Mesenchymal stem cell (in vitro differentiated cells and primary cell): Measurements from ENCODE around the gene DYRK2.
"Not testable (repeated sequence)": the region's sequence is repeated elsewhere in the genome, so short reads cannot be mapped to it uniquely, and the experiment has no call there.

Source experiments
- DNase-seq: peaks from one replicate; pipeline ENCODE4 v3.0.0-alpha.2; 2013
- H2AFZ ChIP-seq: one replicate; pipeline ENCODE4 v1.6.1; 2013; ENCODE audit warnings: low read depth, mild to moderate bottlenecking, control low read depth, inconsistent platforms, low read length, moderate library complexity
- H2AK5ac ChIP-seq: 2 replicates; pipeline ENCODE4 v1.6.1; 2013; ENCODE audit warnings: low read length, moderate library complexity, mild to moderate bottlenecking, inconsistent platforms; ENCODE audit not compliant: severe bottlenecking
- H2BK120ac ChIP-seq: one replicate; pipeline ENCODE4 v1.6.1; 2013; ENCODE audit warnings: low read depth, mild to moderate bottlenecking, inconsistent platforms, low read length, moderate library complexity
- H2BK12ac ChIP-seq, 2 experiments: one replicate each; pipeline ENCODE4 v1.6.1; 2013; ENCODE audit warnings: inconsistent platforms in 2 of 2, low read length in 2 of 2, mild to moderate bottlenecking in 2 of 2, moderate library complexity in 2 of 2, control low read depth in 1 of 2
- H2BK15ac ChIP-seq: one replicate; pipeline ENCODE4 v1.6.1; 2013; ENCODE audit warnings: mild to moderate bottlenecking, low read depth, inconsistent platforms; ENCODE audit not compliant: poor library complexity, severe bottlenecking
- H2BK5ac ChIP-seq: 2 replicates; pipeline ENCODE4 v1.6.1; 2013; ENCODE audit warnings: low read depth, mild to moderate bottlenecking, low read length, control low read depth, inconsistent platforms; ENCODE audit not compliant: poor library complexity, severe bottlenecking
- H3K14ac ChIP-seq, 2 experiments: one replicate each; pipeline ENCODE4 v1.6.1; 2013; ENCODE audit warnings: inconsistent platforms in 2 of 2, low read length in 2 of 2, control low read depth in 1 of 2, mild to moderate bottlenecking in 1 of 2, moderate library complexity in 1 of 2
- H3K18ac ChIP-seq, 2 experiments: one replicate each; pipeline ENCODE4 v1.6.1; 2013; ENCODE audit warnings: inconsistent platforms in 2 of 2, low read length in 2 of 2, control low read depth in 1 of 2, low read depth in 1 of 2, mild to moderate bottlenecking in 1 of 2
- H3K23ac ChIP-seq, 2 experiments: one replicate each; pipeline ENCODE4 v1.6.1; 2013; ENCODE audit warnings: inconsistent platforms in 2 of 2, low read length in 2 of 2, mild to moderate bottlenecking in 2 of 2, moderate library complexity in 2 of 2, control low read depth in 1 of 2
- H3K27ac ChIP-seq: 2 replicates; pipeline ENCODE4 v1.5.1; 2013; ENCODE audit warnings: mild to moderate bottlenecking, moderate library complexity, low read length, control low read depth, inconsistent platforms; ENCODE audit not compliant: poor library complexity, severe bottlenecking
- H3K27me3 ChIP-seq, 2 experiments: 2 replicates each; pipeline versions ENCODE4 v1.6.1 to v1.7.0; 2013; ENCODE audit warnings: low read length in 2 of 2, mild to moderate bottlenecking in 2 of 2, moderate library complexity in 2 of 2, control low read depth in 1 of 2, inconsistent platforms in 1 of 2; ENCODE audit not compliant: control insufficient read depth in 1 of 2, insufficient read depth in 1 of 2
- H3K36me3 ChIP-seq, 2 experiments: 2 replicates each; pipeline versions ENCODE4 v1.6.1 to v1.7.0; 2013; ENCODE audit warnings: low read length in 2 of 2, control low read depth in 1 of 2, inconsistent platforms in 1 of 2, low read depth in 1 of 2, mild to moderate bottlenecking in 1 of 2; ENCODE audit not compliant: insufficient read depth in 2 of 2, control insufficient read depth in 1 of 2
- H3K4ac ChIP-seq, 2 experiments: one replicate each; pipeline ENCODE4 v1.6.1; 2013; ENCODE audit warnings: inconsistent platforms in 2 of 2, low read length in 2 of 2, mild to moderate bottlenecking in 2 of 2, moderate library complexity in 2 of 2, control low read depth in 1 of 2, low read depth in 1 of 2
- H3K4me1 ChIP-seq: 2 replicates; pipeline ENCODE4 v1.6.1; 2013; ENCODE audit warnings: low read depth, low read length, control low read depth; ENCODE audit not compliant: control insufficient read depth, insufficient read depth
- H3K4me2 ChIP-seq: 2 replicates; pipeline ENCODE4 v1.6.1; 2013; ENCODE audit warnings: low read length, mild to moderate bottlenecking, inconsistent platforms; ENCODE audit not compliant: poor library complexity, severe bottlenecking
- H3K4me3 ChIP-seq, 2 experiments: 2 replicates each; pipeline versions ENCODE4 v1.5.1 to v1.7.0; 2013; ENCODE audit warnings: low read length in 2 of 2, mild to moderate bottlenecking in 2 of 2, control low read depth in 1 of 2, low read depth in 1 of 2; ENCODE audit not compliant: insufficient read depth in 1 of 2
- H3K79me1 ChIP-seq: replicated peaks from 2 replicates; pipeline ENCODE4 v1.6.1; 2013; ENCODE audit warnings: mild to moderate bottlenecking, control low read depth, low read length, inconsistent platforms; ENCODE audit not compliant: poor library complexity, severe bottlenecking
- H3K9ac ChIP-seq: 2 replicates; pipeline ENCODE4 v1.7.0; 2013; ENCODE audit warnings: mild to moderate bottlenecking, low read length, moderate library complexity
- H3K9me3 ChIP-seq: 2 replicates; pipeline ENCODE4 v1.7.0; 2013; ENCODE audit warnings: mild to moderate bottlenecking, low read length; ENCODE audit not compliant: control insufficient read depth
- H4K8ac ChIP-seq: one replicate; pipeline ENCODE4 v1.6.1; 2013; ENCODE audit warnings: inconsistent platforms, mild to moderate bottlenecking, low read length, moderate library complexity
- H4K91ac ChIP-seq: one replicate; pipeline ENCODE4 v1.6.1; 2013; ENCODE audit warnings: mild to moderate bottlenecking, low read length, inconsistent platforms
- WGBS: methylation state at CpG from one replicate; pipeline ENCODE4 v1.1.7; 2013; ENCODE audit warnings: mixed read lengths; 5-methylcytosine and 5-hydroxymethylcytosine counted together

The DYRK2 gene

DNA sequence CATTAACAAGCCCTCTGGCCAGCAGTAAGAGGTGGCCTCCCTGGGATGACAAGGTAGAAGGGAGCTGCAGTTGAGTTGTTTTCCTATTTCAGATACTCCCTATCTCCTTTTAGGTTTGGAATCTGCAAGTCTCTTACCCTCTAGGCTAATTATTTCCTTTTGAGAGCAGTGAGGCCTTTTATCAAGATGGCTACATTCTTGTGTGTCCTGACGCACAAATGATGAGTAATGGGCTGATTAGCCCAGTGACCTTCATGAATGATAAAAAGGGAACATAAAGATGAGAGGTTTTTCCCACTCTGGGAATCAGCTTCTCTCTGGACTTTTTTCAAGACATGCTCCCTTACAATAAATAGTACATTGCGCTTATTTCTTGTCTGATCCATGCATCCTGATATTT, 22.9 kb downstream of the DYRK2 start:
- Histone ChIP-seq H3K14ac (no peak overlapping the region), H3K27ac (no peak overlapping the region), H3K4me3 (no peak overlapping the region), H3K4me2 (no peak overlapping the region), H3K27me3 (no peaks in the 10 kb centered on the region), H3K4ac (no peak overlapping the region), H3K79me1 (peaks cover 12% of the 10 kb centered on the region), H2BK5ac (no peak overlapping the region), H2BK15ac (no peak overlapping the region), H4K91ac (no peak overlapping the region), H2BK12ac (no peak overlapping the region), H2AK5ac (no peak overlapping the region), H3K4me1 (peaks cover 2% of the 10 kb centered on the region), H4K8ac (no peak overlapping the region), H3K9ac (peak overlapping the region; percentile 16), H3K23ac (no peak overlapping the region), H3K36me3 (peaks cover 6 to 8% of the 10 kb centered on the region in 2 experiments), H3K18ac (peak overlapping the region in 1 of 2 experiments; percentile 83), H2AFZ (no peak overlapping the region), H2BK120ac (no peak overlapping the region), H3K9me3 (peaks cover 4% of the 10 kb centered on the region)
- 54% methylated on average over 2 of the region's 2 CpGs for WGBS
- DNase-seq: peak; percentile 77

- no peak overlapping the region for H4K91ac ChIP-seq
- peaks cover 12% of the 10 kb centered on the region for H3K79me1 ChIP-seq
- WGBS: 86% methylated on average over 3 of the region's 3 CpGs
- peaks cover 4% of the 10 kb centered on the region for H3K9me3 ChIP-seq
- H3K14ac ChIP-seq: no peak overlapping the region
- no peak overlapping the region for H3K27ac ChIP-seq
- H3K4me2 ChIP-seq: no peak overlapping the region
- peaks cover 6 to 8% of the 10 kb centered on the region in 2 experiments for H3K36me3 ChIP-seq
- H3K18ac ChIP-seq: peak overlapping the region; percentile 18 to 77
- peak overlapping the region; percentile 37 for H3K9ac ChIP-seq
- no peak overlapping the region for H2AFZ ChIP-seq
- no peak for DNase-seq
- no peak overlapping the region for H2AK5ac ChIP-seq
- no peaks in the 10 kb centered on the region for H3K27me3 ChIP-seq
- peaks cover 2% of the 10 kb centered on the region for H3K4me1 ChIP-seq
- peak overlapping the region in 1 of 2 experiments; percentile 37 for H2BK12ac ChIP-seq
- H3K4me3 ChIP-seq: no peak overlapping the region
- H3K4ac ChIP-seq: no peak overlapping the region
- no peak overlapping the region for H3K23ac ChIP-seq
- no peak overlapping the region for H2BK120ac ChIP-seq
- H2BK15ac ChIP-seq: no peak overlapping the region
- H2BK5ac ChIP-seq: no peak overlapping the region
- H4K8ac ChIP-seq: peak overlapping the region; percentile 3
These were observed 23.3 kb downstream of the DYRK2 start for GRCh38 chr12:67671892-67672291.

DNA sequence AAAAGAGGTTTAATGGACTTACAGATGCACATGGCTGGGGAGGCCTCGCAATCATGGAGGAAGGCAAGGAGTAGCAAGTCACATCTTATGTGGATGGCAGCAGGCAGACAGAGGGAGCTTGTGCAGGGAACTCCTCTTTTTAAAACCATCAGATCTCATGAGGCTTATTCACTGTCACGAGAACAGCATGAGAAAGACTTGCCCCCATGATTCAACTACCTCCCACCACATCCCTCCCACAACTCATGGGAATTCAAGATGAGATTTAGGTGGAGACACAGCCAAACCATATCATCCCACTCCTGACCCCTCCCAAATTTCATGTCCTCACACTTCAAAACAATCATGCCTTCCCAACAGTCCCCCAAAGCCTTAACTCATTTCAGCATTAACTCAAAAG, 24.0 kb downstream of the DYRK2 start:
- not testable (repeated sequence) for H3K4me1 ChIP-seq
- WGBS: 98% methylated on average over 2 of the region's 2 CpGs

DNA sequence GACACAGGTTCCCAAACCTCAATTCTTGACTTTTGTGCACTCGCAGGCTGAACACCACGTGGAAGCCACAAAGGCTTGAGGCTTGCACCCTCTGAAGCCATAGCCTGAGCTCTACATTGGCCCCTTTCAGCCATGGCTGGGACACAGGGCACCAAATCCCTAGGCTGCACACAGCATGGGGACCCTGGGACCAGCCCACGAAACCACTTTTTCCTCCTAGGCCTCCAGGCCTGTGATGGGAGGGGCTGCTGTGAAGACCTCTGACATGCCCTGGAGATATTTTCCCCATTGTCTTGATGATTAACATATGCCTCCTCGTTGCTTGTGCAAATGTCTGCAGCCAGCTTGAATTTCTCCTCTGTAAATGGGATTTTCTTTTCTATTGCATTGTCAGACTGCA, 25.0 kb downstream of the DYRK2 start:
- DNase-seq, H2BK120ac ChIP-seq, H3K36me3 ChIP-seq, H3K4me3 ChIP-seq, H3K9me3 ChIP-seq, H3K14ac ChIP-seq, H2BK15ac ChIP-seq, H3K23ac ChIP-seq, H4K8ac ChIP-seq, H2BK12ac ChIP-seq, H2AK5ac ChIP-seq, H3K18ac ChIP-seq, H3K4me2 ChIP-seq, H3K27ac ChIP-seq, H3K4ac ChIP-seq, H3K4me1 ChIP-seq, H2BK5ac ChIP-seq, H3K9ac ChIP-seq, H3K27me3 ChIP-seq, H2AFZ ChIP-seq, H4K91ac ChIP-seq, H3K79me1 ChIP-seq: not testable (repeated sequence)
- WGBS: 84% methylated on average over 4 of the region's 4 CpGs

More for the DNA sequence above, 24.0 kb downstream of the DYRK2 start:
- H3K18ac ChIP-seq, H4K91ac ChIP-seq, H2BK5ac ChIP-seq, H3K4me3 ChIP-seq, H3K9me3 ChIP-seq, H2BK120ac ChIP-seq, H2BK15ac ChIP-seq, H3K27me3 ChIP-seq, H2AFZ ChIP-seq, H4K8ac ChIP-seq, H3K23ac ChIP-seq, H3K27ac ChIP-seq, H3K14ac ChIP-seq, H3K36me3 ChIP-seq, H2AK5ac ChIP-seq, H3K4ac ChIP-seq, H3K4me2 ChIP-seq, H2BK12ac ChIP-seq, DNase-seq: not testable (repeated sequence)
- Histone ChIP-seq H3K9ac (peak overlapping the region; percentile 37), H3K79me1 (peaks cover 11% of the 10 kb centered on the region)
